ENCODE results near the gene TSSC4.

TSSC4 gene

DNA sequence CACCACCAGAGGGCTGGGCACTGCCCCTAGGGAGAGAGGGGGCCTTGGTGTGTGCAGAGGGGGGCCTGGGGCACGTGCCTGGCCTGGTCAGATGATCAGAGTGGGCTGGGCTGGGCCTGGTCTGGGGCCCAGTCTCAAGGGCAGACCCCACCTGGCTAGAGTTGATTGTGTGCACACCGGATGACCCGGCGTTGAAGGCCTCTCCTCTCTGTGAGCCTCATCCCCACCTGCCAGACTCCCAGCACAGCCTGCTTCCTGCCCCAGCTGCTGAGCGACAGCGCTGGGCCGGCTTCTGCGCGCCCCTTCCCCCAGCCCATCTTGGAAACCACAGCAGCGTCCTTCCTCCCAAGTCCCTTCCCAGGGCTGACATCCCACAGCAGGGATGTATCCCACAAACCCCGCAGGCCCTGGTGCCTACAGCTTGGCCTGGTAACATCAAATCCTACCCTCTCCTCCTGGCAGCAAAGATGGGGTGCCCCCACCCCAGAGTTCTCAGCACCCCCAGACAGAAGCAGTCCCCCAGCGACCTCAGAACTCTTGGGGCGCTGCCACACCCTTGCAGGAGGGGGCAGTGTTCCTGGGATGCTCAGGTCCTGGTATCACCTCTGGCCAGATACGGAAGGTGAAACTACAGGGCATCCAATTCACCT lies 11.0 kb upstream of the TSSC4 start:
- TF ChIP-seq, protein P1, sequence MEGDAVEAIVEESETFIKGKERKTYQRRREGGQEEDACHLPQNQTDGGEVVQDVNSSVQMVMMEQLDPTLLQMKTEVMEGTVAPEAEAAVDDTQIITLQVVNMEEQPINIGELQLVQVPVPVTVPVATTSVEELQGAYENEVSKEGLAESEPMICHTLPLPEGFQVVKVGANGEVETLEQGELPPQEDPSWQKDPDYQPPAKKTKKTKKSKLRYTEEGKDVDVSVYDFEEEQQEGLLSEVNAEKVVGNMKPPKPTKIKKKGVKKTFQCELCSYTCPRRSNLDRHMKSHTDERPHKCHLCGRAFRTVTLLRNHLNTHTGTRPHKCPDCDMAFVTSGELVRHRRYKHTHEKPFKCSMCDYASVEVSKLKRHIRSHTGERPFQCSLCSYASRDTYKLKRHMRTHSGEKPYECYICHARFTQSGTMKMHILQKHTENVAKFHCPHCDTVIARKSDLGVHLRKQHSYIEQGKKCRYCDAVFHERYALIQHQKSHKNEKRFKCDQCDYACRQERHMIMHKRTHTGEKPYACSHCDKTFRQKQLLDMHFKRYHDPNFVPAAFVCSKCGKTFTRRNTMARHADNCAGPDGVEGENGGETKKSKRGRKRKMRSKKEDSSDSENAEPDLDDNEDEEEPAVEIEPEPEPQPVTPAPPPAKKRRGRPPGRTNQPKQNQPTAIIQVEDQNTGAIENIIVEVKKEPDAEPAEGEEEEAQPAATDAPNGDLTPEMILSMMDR (IDR thresholded peaks at IDR 0.05; ENCODE audit: insufficient read depth, low read length, missing control alignments) = no peak
- no peak for DNase-seq (ENCODE audit: low read depth, low spot score)
- ChIA-PET CTCF (interaction anchor here (1.4 to 2.3 kb wide), 3 partner anchors 30 to 195 kb away, joined by 3 to 7 read pairs (median 6); no protein-coding TSS in a partner anchor), POLR2A (interaction anchor here (1.7 kb wide), 1 partner anchor 11 kb away, joined by 7 read pairs; the partner anchor contains the start of gene TSSC4)
- H3K4me3 ChIP-seq (ENCODE audit: low read depth, low read length) = no peak overlapping the region

DNA sequence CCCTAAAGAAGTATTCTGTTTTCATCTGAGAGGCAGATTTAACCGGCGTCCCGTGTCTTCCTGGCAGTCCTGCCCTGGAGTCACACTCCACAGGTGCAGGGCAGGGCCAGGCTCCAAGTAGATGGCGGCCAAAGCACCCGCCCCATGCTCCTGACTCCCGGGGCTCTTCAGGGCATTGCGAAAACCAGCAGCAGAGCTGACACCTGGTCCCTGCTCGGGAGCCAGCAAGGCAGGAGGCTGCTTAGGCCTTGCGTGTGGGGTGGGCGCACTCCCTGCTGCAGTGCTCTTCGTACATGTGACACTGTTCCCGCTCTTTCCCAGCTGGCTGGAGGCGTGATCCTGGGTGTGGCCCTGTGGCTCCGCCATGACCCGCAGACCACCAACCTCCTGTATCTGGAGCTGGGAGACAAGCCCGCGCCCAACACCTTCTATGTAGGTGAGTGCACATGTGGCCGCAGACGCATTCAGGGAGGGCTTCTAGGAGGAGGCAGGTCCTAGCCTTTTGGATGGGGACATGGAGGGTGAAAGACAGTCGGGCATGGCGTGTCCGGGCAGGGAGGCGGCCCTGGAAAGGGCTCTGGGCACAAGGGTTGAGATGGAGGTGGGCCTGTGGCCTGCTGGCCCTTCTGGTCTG lies 10.3 kb upstream of the TSSC4 start:
- CTCF ChIA-PET = interaction anchor here (0.8 to 2.3 kb wide), 6 partner anchors 9 to 195 kb away, joined by 3 to 7 read pairs (median 4); partner anchors contain the start of gene TSSC4
- TF ChIP-seq, protein P1 (IDR thresholded peaks at IDR 0.05; ENCODE audit: insufficient read depth, low read length, missing control alignments) = no peak
- no peak for DNase-seq (ENCODE audit: low read depth, low spot score)
- POLR2A ChIA-PET = interaction anchor here (1.1 to 1.7 kb wide), 3 partner anchors 10 to 13 kb away, joined by 5 to 9 read pairs (median 7); partner anchors contain the start of gene TSSC4
- no peak overlapping the region; the same call in 1 of the 2 replicates for H3K4me3 ChIP-seq (ENCODE audit: low read depth, low read length)

DNA sequence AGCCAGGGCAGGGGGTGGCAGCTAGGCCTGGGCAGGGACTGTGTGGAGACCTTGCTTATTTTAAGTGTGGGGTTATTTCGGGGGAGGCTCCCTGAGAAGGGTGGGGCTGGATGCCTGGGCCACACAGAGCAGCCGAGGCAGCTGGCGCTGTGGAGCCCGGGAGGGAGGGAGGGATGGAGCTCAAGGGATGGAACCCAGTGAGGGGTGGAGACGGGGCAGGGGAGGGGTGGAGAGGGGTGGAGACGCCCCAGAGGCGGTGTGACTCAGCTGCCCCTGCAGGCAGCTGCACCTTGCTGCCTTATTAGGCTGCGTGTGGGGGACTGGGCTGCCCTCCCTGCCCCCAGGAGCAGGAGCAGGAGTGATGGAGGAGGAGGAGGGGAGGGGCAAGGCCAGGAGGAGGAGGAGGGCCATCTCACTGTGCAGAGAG lies 9.8 kb upstream of the TSSC4 start:
- H3K4me3 ChIP-seq (ENCODE audit: low read depth, low read length) = no peak overlapping the region; the same call in 1 of the 2 replicates
- ChIA-PET CTCF (interaction anchor here (0.8 to 2.3 kb wide), 6 partner anchors 9 to 196 kb away, joined by 3 to 7 read pairs (median 4); partner anchors contain the start of gene TSSC4), POLR2A (interaction anchor here (1.1 to 1.7 kb wide), 3 partner anchors 10 to 14 kb away, joined by 5 to 9 read pairs (median 7); partner anchors contain the start of gene TSSC4)
- TF ChIP-seq, protein P1 (IDR thresholded peaks at IDR 0.05; ENCODE audit: insufficient read depth, low read length, missing control alignments) = no peak
- DNase-seq (ENCODE audit: low read depth, low spot score) = no peak

DNA sequence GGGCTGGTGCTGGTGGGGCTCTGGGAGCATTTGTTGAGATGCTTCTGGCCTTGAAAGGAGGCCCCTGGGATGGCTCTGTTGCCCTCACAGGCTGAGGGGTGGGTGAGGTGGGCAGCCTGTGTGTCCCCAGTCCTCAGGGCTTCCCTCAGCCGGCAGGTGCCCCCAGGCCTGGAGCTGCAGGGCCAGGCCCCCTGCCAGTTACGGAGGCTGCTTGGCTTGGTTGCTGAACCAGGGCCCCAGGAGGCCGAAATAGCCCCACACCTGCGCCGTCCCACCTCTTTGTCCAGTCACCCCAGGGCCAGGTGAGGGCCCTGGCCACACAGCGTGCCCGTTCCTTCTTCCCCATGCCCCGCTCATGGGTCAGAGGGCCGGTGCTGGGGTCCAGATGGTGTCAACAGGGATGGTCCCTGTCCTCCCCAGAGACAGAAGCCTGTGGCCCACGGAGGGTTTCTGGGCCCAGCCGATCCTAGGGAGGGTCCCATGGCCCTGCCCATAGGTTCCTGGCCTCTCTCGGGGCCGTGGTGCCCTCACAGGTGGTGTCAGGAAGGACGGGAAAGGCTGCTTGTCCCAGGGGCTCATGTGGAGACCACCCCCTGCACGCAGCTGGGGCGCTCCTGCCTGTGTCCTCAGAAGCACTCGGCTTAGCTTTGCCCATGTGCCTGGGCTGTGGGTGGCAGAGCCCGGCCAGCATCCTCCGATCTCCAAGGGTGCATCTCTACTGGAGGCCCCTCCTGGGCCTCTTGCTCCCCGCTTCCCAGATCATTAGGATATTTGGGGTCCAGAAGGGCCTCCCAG lies 9.2 kb upstream of the TSSC4 start:
- TF ChIP-seq, protein P1 (IDR thresholded peaks at IDR 0.05; ENCODE audit: insufficient read depth, low read length, missing control alignments) = no peak
- DNase-seq (ENCODE audit: low read depth, low spot score) = no peak
- H3K4me3 ChIP-seq (ENCODE audit: low read depth, low read length) = no peak overlapping the region
- ChIA-PET POLR2A (interaction anchor here (1.0 to 1.7 kb wide), 4 partner anchors 9 to 15 kb away, joined by 3 to 9 read pairs (median 6); partner anchors contain the start of gene TSSC4), CTCF (interaction anchor here (0.8 to 2.3 kb wide), 6 partner anchors 8 to 196 kb away, joined by 3 to 7 read pairs (median 4); partner anchors contain the start of gene TSSC4)

DNA sequence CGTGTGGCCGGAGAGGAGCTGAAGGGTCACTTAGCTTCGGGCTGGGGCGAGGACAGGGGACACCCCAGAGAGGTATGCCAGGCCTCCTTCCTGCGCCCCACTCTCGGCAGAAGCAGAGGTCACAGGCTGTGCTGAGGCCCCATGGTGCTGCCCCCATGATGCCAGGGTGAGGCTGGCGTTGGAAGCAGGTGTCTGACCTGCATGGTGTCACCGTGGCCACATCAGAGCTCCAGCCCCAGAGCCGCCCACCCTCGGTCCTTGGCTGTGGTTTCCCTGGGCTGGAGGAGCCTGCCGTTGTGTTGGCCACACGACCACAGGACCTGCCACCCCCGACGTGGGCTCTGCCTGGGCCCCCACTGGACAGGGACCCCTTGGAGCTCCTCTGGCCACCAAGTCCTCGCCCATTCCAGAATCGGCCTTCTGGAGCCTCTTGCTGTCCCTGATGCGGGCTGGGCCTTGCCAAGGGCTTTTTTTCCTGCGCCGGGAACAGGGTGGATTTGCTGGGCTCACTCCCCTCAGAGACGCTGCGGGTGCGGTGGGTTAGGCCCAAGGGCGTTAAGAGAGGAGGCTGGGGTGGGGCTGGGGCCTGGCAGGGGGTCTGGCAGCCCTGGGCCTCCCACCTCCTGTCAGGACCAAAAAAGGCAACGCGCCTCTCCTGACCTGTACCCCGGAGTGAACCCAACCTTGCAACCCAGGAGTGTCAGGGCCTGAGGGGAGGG lies 8.2 kb upstream of the TSSC4 start:
- no peak overlapping the region for H3K4me3 ChIP-seq (ENCODE audit: low read depth, low read length)
- CTCF ChIA-PET = interaction anchor here (0.8 kb wide), 1 partner anchor 28 kb away, joined by 3 read pairs; no protein-coding TSS in a partner anchor
- DNase-seq (ENCODE audit: low read depth, low spot score) = no peak
- POLR2A ChIA-PET = interaction anchor here (1.0 kb wide), 1 partner anchor 14 kb away, joined by 3 read pairs; no protein-coding TSS in a partner anchor
- TF ChIP-seq, protein P1 (IDR thresholded peaks at IDR 0.05; ENCODE audit: insufficient read depth, low read length, missing control alignments) = no peak
